Coronary artery (tissue), 2 donors: ENCODE measurements around the gene RNF115.
"Not testable (repeated sequence)": the region's sequence is repeated elsewhere in the genome, so short reads cannot be mapped to it uniquely, and the experiment has no call there.

Experiments
- DNase-seq: peaks from one replicate; pipeline ENCODE4 v3.0.0-alpha.2; 2017; ENCODE audit warnings: low spot score
- H3K27ac ChIP-seq, 2 donors: fragments of 200-600 bp; sonication (generic); one replicate each; pipeline ENCODE4 v1.5.1; 2016 to 2019
- H3K4me3 ChIP-seq: fragments of 200-600 bp; sonication (generic); 2 replicates; pipeline ENCODE4 v1.5.1; 2016; ENCODE audit warnings: mild to moderate bottlenecking, moderate library complexity
- TF ChIP-seq, protein P1 (sequence below): fragments of 200-600 bp; sonication (generic); IDR thresholded peaks from one replicate; pipeline ENCODE4 v1.5.1; 2019; ENCODE audit warnings: antibody characterized with exemption

Gene RNF115

DNA sequence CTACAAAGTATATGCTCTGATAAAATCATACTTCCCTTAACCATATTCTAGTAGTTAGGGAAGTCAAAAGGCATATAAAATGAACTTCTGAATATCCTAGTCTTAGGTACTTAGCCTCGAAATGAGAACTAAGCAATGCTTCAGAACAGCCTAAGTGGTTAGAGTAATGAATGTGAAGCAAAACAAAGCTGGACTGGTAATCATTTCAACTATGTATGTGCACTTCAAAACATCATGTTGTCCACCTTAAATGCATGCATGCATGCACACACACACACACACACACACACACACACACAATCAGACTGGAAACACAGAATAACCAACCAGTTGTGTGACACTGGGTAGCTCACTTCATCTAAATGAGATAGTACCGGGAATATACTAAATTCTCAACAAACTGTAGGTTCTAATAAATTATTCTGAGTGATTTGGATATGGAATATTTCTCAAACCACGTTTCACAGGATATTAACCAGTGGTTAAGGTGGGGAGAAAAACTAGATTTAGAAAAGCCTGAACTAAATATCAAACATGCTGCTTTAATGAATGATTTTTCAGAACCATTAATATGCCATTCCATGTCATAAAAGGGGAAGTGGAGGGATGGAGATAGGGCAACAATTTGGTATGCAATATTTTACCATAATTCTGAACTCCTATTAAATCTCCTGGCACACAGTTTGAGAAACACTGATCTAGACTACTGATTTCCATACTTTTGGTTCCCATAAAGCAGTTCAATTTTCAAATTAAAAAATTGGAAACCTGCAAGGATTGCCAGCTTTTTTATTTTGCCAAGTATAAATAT, 19.5 kb downstream of the RNF115 start:
- no peak for DNase-seq
- TF ChIP-seq, protein P1, sequence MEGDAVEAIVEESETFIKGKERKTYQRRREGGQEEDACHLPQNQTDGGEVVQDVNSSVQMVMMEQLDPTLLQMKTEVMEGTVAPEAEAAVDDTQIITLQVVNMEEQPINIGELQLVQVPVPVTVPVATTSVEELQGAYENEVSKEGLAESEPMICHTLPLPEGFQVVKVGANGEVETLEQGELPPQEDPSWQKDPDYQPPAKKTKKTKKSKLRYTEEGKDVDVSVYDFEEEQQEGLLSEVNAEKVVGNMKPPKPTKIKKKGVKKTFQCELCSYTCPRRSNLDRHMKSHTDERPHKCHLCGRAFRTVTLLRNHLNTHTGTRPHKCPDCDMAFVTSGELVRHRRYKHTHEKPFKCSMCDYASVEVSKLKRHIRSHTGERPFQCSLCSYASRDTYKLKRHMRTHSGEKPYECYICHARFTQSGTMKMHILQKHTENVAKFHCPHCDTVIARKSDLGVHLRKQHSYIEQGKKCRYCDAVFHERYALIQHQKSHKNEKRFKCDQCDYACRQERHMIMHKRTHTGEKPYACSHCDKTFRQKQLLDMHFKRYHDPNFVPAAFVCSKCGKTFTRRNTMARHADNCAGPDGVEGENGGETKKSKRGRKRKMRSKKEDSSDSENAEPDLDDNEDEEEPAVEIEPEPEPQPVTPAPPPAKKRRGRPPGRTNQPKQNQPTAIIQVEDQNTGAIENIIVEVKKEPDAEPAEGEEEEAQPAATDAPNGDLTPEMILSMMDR = no peak
- Histone ChIP-seq H3K4me3 (no peak overlapping the region), H3K27ac (no peak overlapping the region)

DNA sequence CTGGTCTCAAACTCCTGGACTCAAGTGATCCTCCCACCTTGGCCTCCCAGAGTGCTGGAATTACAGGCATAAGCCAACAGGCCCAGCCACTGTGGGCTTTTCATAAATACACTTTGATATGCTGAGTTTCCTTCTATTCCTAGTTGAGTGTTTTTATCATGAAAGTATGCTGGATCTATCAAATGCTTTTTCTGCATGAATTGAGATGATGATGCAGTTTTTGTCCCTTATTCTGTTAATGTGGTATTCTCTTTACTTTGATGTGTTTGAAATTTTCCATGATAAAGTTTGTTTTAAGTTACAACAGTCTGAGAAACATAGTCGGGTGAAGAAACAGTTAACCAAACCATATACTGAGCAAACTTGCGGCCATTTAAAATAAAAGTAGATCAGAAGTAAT, 24.1 kb downstream of the RNF115 start:
- no peak for DNase-seq
- H3K27ac ChIP-seq = no peak overlapping the region
- TF ChIP-seq, protein P1 = no peak

DNA sequence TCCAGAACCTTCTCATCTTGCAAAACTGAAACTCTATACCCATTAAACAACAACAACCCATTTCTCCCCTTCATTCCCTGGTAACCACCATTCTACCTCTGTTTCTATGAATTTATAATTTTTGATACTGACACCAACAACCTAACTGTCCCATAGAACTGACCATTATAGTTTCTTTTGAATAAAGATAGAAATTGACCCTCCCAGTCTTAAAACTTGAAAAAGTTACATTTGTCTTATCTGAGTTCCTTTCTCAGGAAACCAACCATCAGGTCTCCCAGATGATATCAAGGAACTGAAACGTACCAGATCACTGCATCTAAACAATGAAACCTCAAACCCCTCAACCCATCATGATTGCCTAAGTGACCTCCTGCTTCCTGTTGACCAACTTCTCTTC, 27.1 kb downstream of the RNF115 start:
- no peak overlapping the region for H3K4me3 ChIP-seq
- TF ChIP-seq, protein P1 = no peak
- no peak overlapping the region for H3K27ac ChIP-seq

More for the DNA sequence above, 24.1 kb downstream of the RNF115 start:
- H3K4me3 ChIP-seq = no peak overlapping the region

DNA sequence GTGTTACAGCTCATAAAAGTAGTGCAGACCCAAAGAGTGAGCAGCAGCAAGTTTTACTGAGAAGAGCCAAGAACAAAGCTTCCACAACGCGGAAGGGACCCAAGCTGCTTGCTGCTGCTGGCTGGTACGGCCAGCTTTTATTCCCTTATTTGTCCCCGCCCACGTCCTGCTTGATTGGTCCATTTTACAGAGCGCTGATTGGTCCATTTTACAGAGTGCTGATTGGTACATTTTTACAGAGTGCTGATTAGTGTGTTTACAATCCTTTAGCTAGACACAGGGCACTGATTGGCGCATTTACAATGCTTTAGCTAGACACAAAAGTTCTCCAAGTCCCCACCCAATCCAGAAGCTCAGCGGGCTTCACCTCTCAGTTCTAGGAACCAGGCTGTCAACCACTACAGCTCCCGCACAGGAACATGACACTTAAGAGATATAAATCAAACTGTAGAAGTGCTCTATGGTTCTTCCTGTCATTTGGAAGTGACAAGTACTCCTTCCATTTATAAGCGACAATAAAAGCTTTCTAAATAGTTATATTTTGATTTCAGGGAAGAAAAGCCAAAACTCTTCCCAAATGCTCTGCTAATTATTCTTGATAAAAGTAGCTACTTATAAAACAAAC, 28.5 kb downstream of the RNF115 start:
- Histone ChIP-seq H3K27ac (no peak overlapping the region), H3K4me3 (no peak overlapping the region)
- no peak for DNase-seq
- TF ChIP-seq, protein P1 = no peak

More for the DNA sequence above, 27.1 kb downstream of the RNF115 start:
- no peak for DNase-seq

DNA sequence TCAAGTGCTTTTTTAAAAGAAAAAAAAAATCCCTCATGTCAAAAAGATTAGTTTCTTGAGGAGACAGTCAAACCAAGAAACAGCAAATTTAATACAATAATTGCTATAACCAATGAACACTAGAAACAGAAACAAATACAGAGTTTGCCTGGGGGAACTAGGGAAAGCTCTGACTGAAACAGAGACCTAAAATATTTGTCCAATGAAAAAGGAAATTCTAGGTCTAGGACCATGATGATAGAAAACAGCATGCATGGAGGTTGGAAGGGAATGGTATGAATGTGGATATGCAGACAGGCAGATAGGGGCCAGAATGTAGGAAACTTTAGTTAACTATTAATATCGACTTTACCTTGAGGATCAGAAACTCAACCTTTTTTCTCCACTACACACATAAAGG, 31.4 kb downstream of the RNF115 start:
- no peak for DNase-seq
- TF ChIP-seq, protein P1 = no peak
- H3K4me3 ChIP-seq = no peak overlapping the region
- no peak overlapping the region for H3K27ac ChIP-seq

DNA sequence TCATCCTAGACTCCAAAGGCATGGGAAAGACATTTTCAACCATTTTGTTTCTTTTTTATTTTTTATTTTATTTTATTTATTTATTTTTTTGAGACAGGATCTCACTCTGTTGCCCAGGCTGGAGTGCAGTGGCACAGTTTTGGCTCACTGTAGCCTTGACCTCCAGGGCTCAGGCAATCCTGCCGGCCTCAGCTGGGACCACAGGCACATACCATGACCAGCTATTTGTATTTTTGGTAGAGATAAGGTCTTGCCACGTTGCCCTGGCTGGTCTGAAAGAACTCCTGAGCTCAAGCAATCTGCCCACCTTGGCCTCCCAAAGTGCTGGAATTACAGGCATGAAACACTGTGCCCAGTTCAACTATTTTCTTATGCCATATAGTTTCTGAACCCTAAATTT, 32.0 kb downstream of the RNF115 start:
- not testable (repeated sequence) for DNase-seq, H3K27ac ChIP-seq, H3K4me3 ChIP-seq

DNA sequence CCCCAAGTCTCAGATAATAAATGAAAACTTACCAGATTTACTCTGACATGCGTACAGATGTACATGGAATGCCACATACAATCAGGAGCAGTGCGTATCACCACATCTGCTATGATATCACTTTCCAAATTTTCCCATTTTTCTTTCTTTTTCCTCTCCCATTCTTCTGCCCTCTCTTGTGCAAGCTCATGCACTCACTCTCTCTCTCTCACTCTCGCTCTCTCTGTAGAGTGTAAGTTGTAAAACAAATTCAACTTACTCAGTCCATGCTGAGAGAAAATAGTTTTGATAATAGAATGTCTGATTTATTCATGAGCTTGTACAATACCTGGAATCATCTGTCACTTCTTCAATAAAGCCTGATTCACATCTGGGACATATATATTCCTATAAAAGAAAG, 35.3 kb downstream of the RNF115 start:
- TF ChIP-seq, protein P1 = no peak
- Histone ChIP-seq H3K4me3 (no peak overlapping the region), H3K27ac (no peak overlapping the region)
- no peak for DNase-seq
